Gastroesophageal sphincter (tissue), 3 donors: ENCODE data around the gene PCSK4.

Experiments
- CTCF ChIP-seq, 4 experiments: fragments of 200-600 bp in 2 of 4; fragments of 450-650 bp in 2 of 4; sonication (generic) in 1 of 4; IDR thresholded peaks; one replicate each; pipeline ENCODE4 v1.5.1; 2017 to 2019; ENCODE audit warnings: antibody characterized with exemption in 4 of 4, mild to moderate bottlenecking in 2 of 4, moderate library complexity in 2 of 4
- EP300 ChIP-seq: sonication (generic); formaldehyde crosslinking; IDR thresholded peaks from one replicate; pipeline ENCODE4 v1.6.1; 2017; ENCODE audit warnings: antibody characterized with exemption, mild to moderate bottlenecking
- POLR2A ChIP-seq, 2 donors: fragments of 450-650 bp; IDR thresholded peaks; one replicate each; pipeline ENCODE4 v1.6.1; 2017; ENCODE audit warnings: antibody characterized with exemption in 2 of 2, mild to moderate bottlenecking in 2 of 2, moderate library complexity in 1 of 2
- POLR2AphosphoS5 ChIP-seq: sonication (generic); formaldehyde crosslinking; IDR thresholded peaks from one replicate; pipeline ENCODE4 v1.6.1; 2017; ENCODE audit warnings: antibody characterized with exemption

DNA sequence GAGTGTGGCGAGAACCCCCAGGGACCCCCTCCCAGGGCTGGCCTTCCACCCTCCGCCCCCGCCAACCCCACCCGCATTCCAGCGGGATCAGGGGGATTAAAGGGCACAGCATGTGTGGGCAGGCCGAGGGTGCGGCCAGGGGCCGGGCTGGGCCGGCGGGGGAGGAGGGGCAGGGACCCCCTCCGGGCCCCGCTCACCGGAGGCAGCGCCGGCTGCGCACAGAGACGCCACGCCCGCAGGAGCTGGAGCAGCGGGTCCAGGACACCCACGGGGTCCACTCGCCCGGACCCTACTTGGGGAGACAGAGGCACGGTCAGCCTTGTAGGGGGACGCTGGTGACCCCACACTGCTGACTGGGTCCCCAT lies 20.3 kb upstream of the PCSK4 start:
- no peak for TF ChIP-seq POLR2A (IDR thresholded peaks at IDR 0.05)
- TF ChIP-seq CTCF (IDR thresholded peaks at IDR 0.05) = no peak
- TF ChIP-seq EP300 = no peak
- no peak for TF ChIP-seq POLR2AphosphoS5
